T-helper 2 cell treated with Interferon-gamma antibody and Interleukin-4, amounts not matched to agents 100 ng/mL and 5 ng/mL, for 36 hours (primary cell): ENCODE measurements around the gene ACCS. TPM values are rescaled to one million over a fixed set of nuclear protein-coding genes. Genes with fewer than 3 reads are reported as not detected.

Experiments used
- intact Hi-C: fragments of 100-400 bp; cut with micrococcal nuclease; formaldehyde crosslinking; loops from one replicate; pipeline ENCODE4 v1.15.1; 2023
- total RNA-seq: library from RNA; stranded (reverse); gene quantifications from 2 replicates; pipeline ENCODE4 v1.2.3, GENCODE V29; 2022

The ACCS gene
- total RNA-seq, 1 donor from 2014 or later = 41.7 TPM

- intact Hi-C loops = loop anchor here (10.0 kb wide), 1 partner anchor 142 kb away; no protein-coding TSS in a partner anchor
Measured at GRCh38 chr11:44036811-44037657, 29.0 kb upstream of the ACCS start.

GRCh38 chr11:44037658-44037998, 28.4 kb upstream of the ACCS start:
- intact Hi-C loops = loop anchor here (10.0 kb wide), 1 partner anchor 143 kb away; no protein-coding TSS in a partner anchor

GRCh38 chr11:44043157-44043556, 22.9 kb upstream of the ACCS start:
- intact Hi-C loops = no loop called here

- intact Hi-C loops = no loop called here
Measured at GRCh38 chr11:44046182-44046581, 19.9 kb upstream of the ACCS start.

GRCh38 chr11:44047298-44047697, 18.8 kb upstream of the ACCS start:
- intact Hi-C loops = no loop called here

GRCh38 chr11:44047931-44048431, 18.1 kb upstream of the ACCS start, which contains the start of gene ACCSL:
Gene ACCSL, plus strand, starts transcription at chr11:44047981. Its CDS starts 56 bp downstream, at chr11:44048037.
- intact Hi-C loops = no loop called here

GRCh38 chr11:44049832-44050231, 16.2 kb upstream of the ACCS start:
- intact Hi-C loops = no loop called here

GRCh38 chr11:44051171-44051570, 14.9 kb upstream of the ACCS start:
- intact Hi-C loops = no loop called here

- intact Hi-C loops = no loop called here
Measured at GRCh38 chr11:44057340-44057739, 8.7 kb upstream of the ACCS start.

GRCh38 chr11:44058275-44058674, 7.8 kb upstream of the ACCS start:
- intact Hi-C loops = no loop called here

- intact Hi-C loops = loop anchor here (5.0 kb wide), 2 partner anchors 42 to 123 kb away; partner anchors contain the start of gene C11orf96
Measured at GRCh38 chr11:44065161-44065661, 859 bp upstream of the ACCS start.

- intact Hi-C loops = loop anchor here (1.0 to 5.0 kb wide), 5 partner anchors 29 to 708 kb away; partner anchors contain the start of genes C11orf96, EXT2 and TTC17
Measured at GRCh38 chr11:44066732-44067141, 667 bp downstream of the ACCS start.

- intact Hi-C loops = loop anchor here (2.0 to 5.0 kb wide), 3 partner anchors 40 to 422 kb away; partner anchors contain the start of gene C11orf96
Measured at GRCh38 chr11:44067266-44067665, 1.2 kb downstream of the ACCS start.

GRCh38 chr11:44068180-44068579, 2.1 kb downstream of the ACCS start:
- intact Hi-C loops = loop anchor here (5.0 kb wide), 2 partner anchors 39 to 126 kb away; partner anchors contain the start of gene C11orf96

GRCh38 chr11:44071157-44071556, 5.1 kb downstream of the ACCS start:
- intact Hi-C loops = no loop called here

- intact Hi-C loops = no loop called here
Measured at GRCh38 chr11:44072757-44073658, 6.9 kb downstream of the ACCS start.

GRCh38 chr11:44078794-44079193, 12.7 kb downstream of the ACCS start:
- intact Hi-C loops = no loop called here

- intact Hi-C loops = no loop called here
Measured at GRCh38 chr11:44079376-44079775, 13.3 kb downstream of the ACCS start.

- intact Hi-C loops = no loop called here
Measured at GRCh38 chr11:44080951-44081350, 14.9 kb downstream of the ACCS start.

GRCh38 chr11:44082645-44083044, 16.6 kb downstream of the ACCS start:
- intact Hi-C loops = no loop called here

GRCh38 chr11:44083433-44083832, 17.4 kb downstream of the ACCS start:
- intact Hi-C loops = no loop called here
